HepG2 (cell line): ENCODE measurements around the gene CA7. TPM values are rescaled to one million over a fixed set of nuclear protein-coding genes. Genes with fewer than 3 reads are reported as not detected.

Experiments
- EEA1 ChIP-seq: sonication (generic); formaldehyde crosslinking; IDR thresholded peaks from 2 replicates; pipeline ENCODE4 v1.5.1; 2020; ENCODE audit warnings: mild to moderate bottlenecking, missing genetic modification reagents, borderline replicate concordance
- HCFC1 ChIP-seq: fragments of 150-350 bp; IDR thresholded peaks from 2 replicates; pipeline ENCODE4 v1.6.1; 2014; ENCODE audit warnings: low read depth, low read length
- KLF12 ChIP-seq: sonication (generic); formaldehyde crosslinking; IDR thresholded peaks from 2 replicates; pipeline ENCODE4 v1.4.0; 2020; ENCODE audit warnings: missing genetic modification reagents, borderline replicate concordance
- MAFK ChIP-seq, 2 experiments: IDR thresholded peaks in 1 of 2; conservative IDR thresholded peaks in 1 of 2; 2 replicates each; pipeline ENCODE4 v1.6.1; 2011; ENCODE audit warnings: improper control_type of control experiment in 2 of 2, low read length in 2 of 2
- RBM22 ChIP-seq: fragments of 200-400 bp; formaldehyde crosslinking; optimal IDR thresholded peaks from 2 replicates; pipeline ENCODE3; 2017; ENCODE audit warnings: mild to moderate bottlenecking, low read length, moderate library complexity
- SAP130 ChIP-seq: IDR thresholded peaks from 2 replicates; pipeline ENCODE4 v1.6.1; 2016; ENCODE audit warnings: low read depth
- SSRP1 ChIP-seq: IDR thresholded peaks from 2 replicates; pipeline ENCODE4 v1.6.1; 2016; ENCODE audit warnings: control low read depth
- ZBTB38 ChIP-seq: sonication (generic); formaldehyde crosslinking; IDR thresholded peaks from 2 replicates; pipeline ENCODE4 v1.5.1; 2020; ENCODE audit warnings: mild to moderate bottlenecking, missing genetic modification reagents
- ZNF558 ChIP-seq: sonication (generic); formaldehyde crosslinking; IDR thresholded peaks from 2 replicates; pipeline ENCODE4 v1.9.0; 2022; ENCODE audit warnings: mild to moderate bottlenecking, missing genetic modification reagents, borderline replicate concordance
- ZNF782 ChIP-seq: sonication (generic); formaldehyde crosslinking; IDR thresholded peaks from 2 replicates; pipeline ENCODE4 v1.4.0; 2020; ENCODE audit warnings: missing genetic modification reagents, mild to moderate bottlenecking, borderline replicate concordance
- ZZZ3 ChIP-seq: sonication (generic); formaldehyde crosslinking; IDR thresholded peaks from 2 replicates; pipeline ENCODE4 v1.4.0; 2020; ENCODE audit warnings: missing genetic modification reagents, mild to moderate bottlenecking, borderline replicate concordance
- polyA plus RNA-seq, 8 experiments: library from polyadenylated mRNA; depleted of rRNA in 3 of 8; stranded (reverse) in 7 of 8; unstranded in 1 of 8; fragments of >200 nt; fragmentation: Illumina TruSeq in 4 of 8; extraction: Trizol in 4 of 8; gene quantifications; 2 replicates each; pipeline versions ENCODE4 v1.2.1 to v1.2.3, GENCODE V29; 2011 to 2016; ENCODE audit warnings: low read depth in 4 of 8, missing spikeins in 1 of 8, mixed read lengths in 1 of 8; ENCODE audit not compliant: insufficient read depth in 1 of 8
- total RNA-seq, 5 experiments: library from RNA; depleted of rRNA; stranded (reverse); fragments of >200 nt; fragmentation: Illumina TruSeq; extraction: Trizol; gene quantifications; 2 replicates each; pipeline ENCODE4 v1.2.3, GENCODE V29; 2016; ENCODE audit warnings: low read depth in 1 of 5
- TF ChIP-seq, protein P1 (sequence below): sonication (generic); formaldehyde crosslinking; IDR thresholded peaks from 2 replicates; pipeline ENCODE4 v1.4.0; 2020; ENCODE audit warnings: mild to moderate bottlenecking, missing genetic modification reagents
- TF ChIP-seq, protein P2 (sequence below): sonication (generic); formaldehyde crosslinking; IDR thresholded peaks from 2 replicates; pipeline ENCODE4 v1.4.0; 2020; ENCODE audit warnings: missing genetic modification reagents; ENCODE audit errors: not compliant biosample characterization
- TF ChIP-seq, protein P3 (sequence below): sonication (generic); formaldehyde crosslinking; IDR thresholded peaks from 2 replicates; pipeline ENCODE4 v1.4.0; 2020; ENCODE audit warnings: mild to moderate bottlenecking, missing genetic modification reagents
- TF ChIP-seq, protein P4 (sequence below): IDR thresholded peaks from 2 replicates; pipeline ENCODE4 v1.6.1; 2016; ENCODE audit warnings: low read depth, missing genetic modification reagents, missing compliant biosample characterization
- TF ChIP-seq, protein P5 (sequence below): sonication (generic); formaldehyde crosslinking; IDR thresholded peaks from 2 replicates; pipeline ENCODE4 v1.4.0; 2020; ENCODE audit warnings: missing genetic modification reagents, borderline replicate concordance

The CA7 gene
- total and polyA plus RNA-seq, 2 of the 13 experiments (the other 11 are each of a cell fraction or from before 2014, with no cell fraction given) = not detected

DNA sequence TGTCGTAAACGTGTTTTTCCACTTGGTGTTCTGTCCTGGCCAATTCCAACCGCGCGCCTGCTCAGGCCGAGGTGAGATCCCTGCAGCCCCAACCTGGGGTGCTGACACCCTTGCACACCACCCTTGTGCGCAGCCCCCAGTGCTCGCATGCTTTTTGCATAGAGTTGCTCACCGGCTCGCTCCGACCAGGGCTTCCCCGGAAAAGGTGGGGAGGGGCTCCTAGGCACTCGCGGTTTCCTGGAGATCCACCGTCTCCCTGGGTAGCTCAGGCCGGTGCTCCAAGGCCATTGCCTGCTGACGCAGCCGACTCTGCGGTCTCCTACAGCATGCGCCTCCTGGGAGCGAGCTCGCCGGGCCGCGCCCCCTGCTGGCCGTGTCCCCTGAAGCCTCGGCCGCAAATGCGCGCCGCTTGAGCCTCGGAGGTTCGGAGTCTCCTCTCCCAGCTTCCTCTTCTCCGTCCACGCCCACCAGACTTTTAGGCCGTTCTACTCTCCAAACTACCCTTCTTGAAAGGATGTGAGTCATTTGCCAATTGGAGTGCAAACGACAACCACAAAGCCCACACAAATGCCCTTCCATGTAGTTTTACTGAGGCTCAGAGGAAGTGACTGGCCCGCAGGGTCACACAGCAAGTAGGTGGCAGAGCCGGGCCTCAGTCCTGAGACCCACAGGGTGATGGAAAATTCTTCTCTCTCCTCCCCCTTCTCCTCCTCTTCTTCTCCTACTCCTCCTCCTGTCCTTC, 28.9 kb downstream of the CA7 start (continued):
- TF ChIP-seq, protein P1, sequence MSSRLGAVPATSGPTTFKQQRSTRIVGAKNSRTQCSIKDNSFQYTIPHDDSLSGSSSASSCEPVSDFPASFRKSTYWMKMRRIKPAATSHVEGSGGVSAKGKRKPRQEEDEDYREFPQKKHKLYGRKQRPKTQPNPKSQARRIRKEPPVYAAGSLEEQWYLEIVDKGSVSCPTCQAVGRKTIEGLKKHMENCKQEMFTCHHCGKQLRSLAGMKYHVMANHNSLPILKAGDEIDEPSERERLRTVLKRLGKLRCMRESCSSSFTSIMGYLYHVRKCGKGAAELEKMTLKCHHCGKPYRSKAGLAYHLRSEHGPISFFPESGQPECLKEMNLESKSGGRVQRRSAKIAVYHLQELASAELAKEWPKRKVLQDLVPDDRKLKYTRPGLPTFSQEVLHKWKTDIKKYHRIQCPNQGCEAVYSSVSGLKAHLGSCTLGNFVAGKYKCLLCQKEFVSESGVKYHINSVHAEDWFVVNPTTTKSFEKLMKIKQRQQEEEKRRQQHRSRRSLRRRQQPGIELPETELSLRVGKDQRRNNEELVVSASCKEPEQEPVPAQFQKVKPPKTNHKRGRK = peak; percentile 63; the same call in 1 of the 2 replicates
- TF ChIP-seq HCFC1 = no peak
- TF ChIP-seq, protein P2, sequence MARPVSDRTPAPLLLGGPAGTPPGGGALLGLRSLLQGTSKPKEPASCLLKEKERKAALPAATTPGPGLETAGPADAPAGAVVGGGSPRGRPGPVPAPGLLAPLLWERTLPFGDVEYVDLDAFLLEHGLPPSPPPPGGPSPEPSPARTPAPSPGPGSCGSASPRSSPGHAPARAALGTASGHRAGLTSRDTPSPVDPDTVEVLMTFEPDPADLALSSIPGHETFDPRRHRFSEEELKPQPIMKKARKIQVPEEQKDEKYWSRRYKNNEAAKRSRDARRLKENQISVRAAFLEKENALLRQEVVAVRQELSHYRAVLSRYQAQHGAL = no peak
- no peak for TF ChIP-seq KLF12 (CRISPR knock-in tag)
- TF ChIP-seq ZBTB38 (CRISPR knock-in tag) = peak; percentile 79
- no peak for TF ChIP-seq EEA1
- TF ChIP-seq ZZZ3 (CRISPR knock-in tag) = no peak
- TF ChIP-seq SAP130 (CRISPR knock-in tag) = peak; percentile 76
- TF ChIP-seq, protein P3, sequence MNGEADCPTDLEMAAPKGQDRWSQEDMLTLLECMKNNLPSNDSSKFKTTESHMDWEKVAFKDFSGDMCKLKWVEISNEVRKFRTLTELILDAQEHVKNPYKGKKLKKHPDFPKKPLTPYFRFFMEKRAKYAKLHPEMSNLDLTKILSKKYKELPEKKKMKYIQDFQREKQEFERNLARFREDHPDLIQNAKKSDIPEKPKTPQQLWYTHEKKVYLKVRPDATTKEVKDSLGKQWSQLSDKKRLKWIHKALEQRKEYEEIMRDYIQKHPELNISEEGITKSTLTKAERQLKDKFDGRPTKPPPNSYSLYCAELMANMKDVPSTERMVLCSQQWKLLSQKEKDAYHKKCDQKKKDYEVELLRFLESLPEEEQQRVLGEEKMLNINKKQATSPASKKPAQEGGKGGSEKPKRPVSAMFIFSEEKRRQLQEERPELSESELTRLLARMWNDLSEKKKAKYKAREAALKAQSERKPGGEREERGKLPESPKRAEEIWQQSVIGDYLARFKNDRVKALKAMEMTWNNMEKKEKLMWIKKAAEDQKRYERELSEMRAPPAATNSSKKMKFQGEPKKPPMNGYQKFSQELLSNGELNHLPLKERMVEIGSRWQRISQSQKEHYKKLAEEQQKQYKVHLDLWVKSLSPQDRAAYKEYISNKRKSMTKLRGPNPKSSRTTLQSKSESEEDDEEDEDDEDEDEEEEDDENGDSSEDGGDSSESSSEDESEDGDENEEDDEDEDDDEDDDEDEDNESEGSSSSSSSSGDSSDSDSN (CRISPR knock-in tag) = peak; percentile 95
- TF ChIP-seq RBM22 = no peak
- TF ChIP-seq MAFK (conservative IDR thresholded peaks at IDR 0.05 in 1 of 2, IDR thresholded peaks at IDR 0.05 in 1 of 2; ENCODE audit: low read length in 2 of 2) = peak in 1 of 2 experiments; percentile 27; a peak in 1 of 4 replicates
- TF ChIP-seq, protein P4, sequence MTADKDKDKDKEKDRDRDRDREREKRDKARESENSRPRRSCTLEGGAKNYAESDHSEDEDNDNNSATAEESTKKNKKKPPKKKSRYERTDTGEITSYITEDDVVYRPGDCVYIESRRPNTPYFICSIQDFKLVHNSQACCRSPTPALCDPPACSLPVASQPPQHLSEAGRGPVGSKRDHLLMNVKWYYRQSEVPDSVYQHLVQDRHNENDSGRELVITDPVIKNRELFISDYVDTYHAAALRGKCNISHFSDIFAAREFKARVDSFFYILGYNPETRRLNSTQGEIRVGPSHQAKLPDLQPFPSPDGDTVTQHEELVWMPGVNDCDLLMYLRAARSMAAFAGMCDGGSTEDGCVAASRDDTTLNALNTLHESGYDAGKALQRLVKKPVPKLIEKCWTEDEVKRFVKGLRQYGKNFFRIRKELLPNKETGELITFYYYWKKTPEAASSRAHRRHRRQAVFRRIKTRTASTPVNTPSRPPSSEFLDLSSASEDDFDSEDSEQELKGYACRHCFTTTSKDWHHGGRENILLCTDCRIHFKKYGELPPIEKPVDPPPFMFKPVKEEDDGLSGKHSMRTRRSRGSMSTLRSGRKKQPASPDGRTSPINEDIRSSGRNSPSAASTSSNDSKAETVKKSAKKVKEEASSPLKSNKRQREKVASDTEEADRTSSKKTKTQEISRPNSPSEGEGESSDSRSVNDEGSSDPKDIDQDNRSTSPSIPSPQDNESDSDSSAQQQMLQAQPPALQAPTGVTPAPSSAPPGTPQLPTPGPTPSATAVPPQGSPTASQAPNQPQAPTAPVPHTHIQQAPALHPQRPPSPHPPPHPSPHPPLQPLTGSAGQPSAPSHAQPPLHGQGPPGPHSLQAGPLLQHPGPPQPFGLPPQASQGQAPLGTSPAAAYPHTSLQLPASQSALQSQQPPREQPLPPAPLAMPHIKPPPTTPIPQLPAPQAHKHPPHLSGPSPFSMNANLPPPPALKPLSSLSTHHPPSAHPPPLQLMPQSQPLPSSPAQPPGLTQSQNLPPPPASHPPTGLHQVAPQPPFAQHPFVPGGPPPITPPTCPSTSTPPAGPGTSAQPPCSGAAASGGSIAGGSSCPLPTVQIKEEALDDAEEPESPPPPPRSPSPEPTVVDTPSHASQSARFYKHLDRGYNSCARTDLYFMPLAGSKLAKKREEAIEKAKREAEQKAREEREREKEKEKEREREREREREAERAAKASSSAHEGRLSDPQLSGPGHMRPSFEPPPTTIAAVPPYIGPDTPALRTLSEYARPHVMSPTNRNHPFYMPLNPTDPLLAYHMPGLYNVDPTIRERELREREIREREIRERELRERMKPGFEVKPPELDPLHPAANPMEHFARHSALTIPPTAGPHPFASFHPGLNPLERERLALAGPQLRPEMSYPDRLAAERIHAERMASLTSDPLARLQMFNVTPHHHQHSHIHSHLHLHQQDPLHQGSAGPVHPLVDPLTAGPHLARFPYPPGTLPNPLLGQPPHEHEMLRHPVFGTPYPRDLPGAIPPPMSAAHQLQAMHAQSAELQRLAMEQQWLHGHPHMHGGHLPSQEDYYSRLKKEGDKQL (CRISPR knock-in tag) = no peak
- no peak for TF ChIP-seq ZNF782 (CRISPR knock-in tag)
- TF ChIP-seq ZNF558 (CRISPR knock-in tag) = 0 out of 2 replicates have a peak, but pooled peaks have one; percentile 62
- TF ChIP-seq SSRP1 (CRISPR knock-in tag) = no peak
- TF ChIP-seq, protein P5, sequence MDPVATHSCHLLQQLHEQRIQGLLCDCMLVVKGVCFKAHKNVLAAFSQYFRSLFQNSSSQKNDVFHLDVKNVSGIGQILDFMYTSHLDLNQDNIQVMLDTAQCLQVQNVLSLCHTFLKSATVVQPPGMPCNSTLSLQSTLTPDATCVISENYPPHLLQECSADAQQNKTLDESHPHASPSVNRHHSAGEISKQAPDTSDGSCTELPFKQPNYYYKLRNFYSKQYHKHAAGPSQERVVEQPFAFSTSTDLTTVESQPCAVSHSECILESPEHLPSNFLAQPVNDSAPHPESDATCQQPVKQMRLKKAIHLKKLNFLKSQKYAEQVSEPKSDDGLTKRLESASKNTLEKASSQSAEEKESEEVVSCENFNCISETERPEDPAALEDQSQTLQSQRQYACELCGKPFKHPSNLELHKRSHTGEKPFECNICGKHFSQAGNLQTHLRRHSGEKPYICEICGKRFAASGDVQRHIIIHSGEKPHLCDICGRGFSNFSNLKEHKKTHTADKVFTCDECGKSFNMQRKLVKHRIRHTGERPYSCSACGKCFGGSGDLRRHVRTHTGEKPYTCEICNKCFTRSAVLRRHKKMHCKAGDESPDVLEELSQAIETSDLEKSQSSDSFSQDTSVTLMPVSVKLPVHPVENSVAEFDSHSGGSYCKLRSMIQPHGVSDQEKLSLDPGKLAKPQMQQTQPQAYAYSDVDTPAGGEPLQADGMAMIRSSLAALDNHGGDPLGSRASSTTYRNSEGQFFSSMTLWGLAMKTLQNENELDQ = no peak
